GM23338 (cell line): ENCODE data around the gene PHYHD1. TPM values are rescaled to one million over a fixed set of nuclear protein-coding genes. Genes with fewer than 3 reads are reported as not detected.

Experiments
- ATAC-seq: fragments of 200-7000 bp; cut with Tn5 transposase; 3 replicates; pipeline ENCODE4 v1.9.1; 2020
- DNase-seq: peaks from one replicate; pipeline ENCODE4 v3.0.0-alpha.2; 2015; ENCODE audit warnings: low spot score
- H2AFZ ChIP-seq: fragments of 200-600 bp; sonication (generic); 2 replicates; pipeline ENCODE4 v1.8.0; 2016; ENCODE audit warnings: antibody characterized with exemption, mild to moderate bottlenecking, moderate library complexity
- H3F3A ChIP-seq: fragments of 200-600 bp; sonication (generic); replicated peaks from 2 replicates; pipeline ENCODE4 v1.8.0; 2017; ENCODE audit warnings: antibody characterized with exemption, mixed run types, low read depth
- H3K27ac ChIP-seq: fragments of 200-600 bp; sonication (generic); 2 replicates; pipeline ENCODE4 v1.6.1; 2016; ENCODE audit warnings: low read depth
- H3K27me3 ChIP-seq: fragments of 200-600 bp; sonication (generic); 2 replicates; pipeline ENCODE4 v1.8.0; 2016; ENCODE audit warnings: mild to moderate bottlenecking, mixed run types, moderate library complexity; ENCODE audit not compliant: insufficient read depth
- H3K36me3 ChIP-seq: fragments of 200-600 bp; sonication (generic); 2 replicates; pipeline ENCODE4 v1.8.0; 2016; ENCODE audit warnings: mild to moderate bottlenecking; ENCODE audit not compliant: insufficient read depth
- H3K4me1 ChIP-seq: fragments of 200-600 bp; sonication (generic); 2 replicates; pipeline ENCODE4 v1.8.0; 2016; ENCODE audit warnings: mild to moderate bottlenecking, moderate library complexity; ENCODE audit not compliant: insufficient read depth
- H3K4me2 ChIP-seq: fragments of 200-600 bp; sonication (generic); 2 replicates; pipeline ENCODE4 v1.7.1; 2017; ENCODE audit warnings: mixed run types
- H3K4me3 ChIP-seq: fragments of 200-600 bp; sonication (generic); 2 replicates; pipeline ENCODE4 v1.6.1; 2016; ENCODE audit warnings: mixed run types
- H3K79me2 ChIP-seq: fragments of 200-600 bp; sonication (generic); replicated peaks from 2 replicates; pipeline ENCODE4 v1.8.0; 2017; ENCODE audit warnings: mild to moderate bottlenecking; ENCODE audit not compliant: insufficient read depth
- H3K9me2 ChIP-seq: fragments of 200-600 bp; sonication (generic); 2 replicates; pipeline ENCODE4 v1.8.0; 2017; ENCODE audit not compliant: insufficient read depth
- H4K20me1 ChIP-seq: fragments of 200-600 bp; sonication (generic); replicated peaks from 2 replicates; pipeline ENCODE4 v1.8.0; 2017; ENCODE audit warnings: mild to moderate bottlenecking; ENCODE audit not compliant: insufficient read depth
- H3K27ac Mint-ChIP-seq: 2 replicates; pipeline ENCODE4 v1.8.0; 2020; ENCODE audit warnings: inconsistent platforms, mild to moderate bottlenecking, moderate library complexity, mixed read lengths
- H3K27me3 Mint-ChIP-seq: 3 replicates; pipeline ENCODE4 v1.8.0; 2022; ENCODE audit warnings: low read depth, mild to moderate bottlenecking, moderate library complexity, mixed read lengths, inconsistent platforms; ENCODE audit not compliant: insufficient read depth, poor library complexity
- H3K36me3 Mint-ChIP-seq: 3 replicates; pipeline ENCODE4 v1.8.0; 2021; ENCODE audit warnings: low read depth, mild to moderate bottlenecking, inconsistent platforms, moderate library complexity, mixed read lengths
- H3K4me1 Mint-ChIP-seq: 3 replicates; pipeline ENCODE4 v1.8.0; 2020; ENCODE audit warnings: mild to moderate bottlenecking, inconsistent platforms, mixed read lengths
- H3K4me3 Mint-ChIP-seq: 3 replicates; pipeline ENCODE4 v1.8.0; 2021; ENCODE audit warnings: moderate library complexity, mild to moderate bottlenecking, inconsistent platforms, mixed read lengths
- H3K9me3 Mint-ChIP-seq: 3 replicates; pipeline ENCODE4 v1.8.0; 2020; ENCODE audit warnings: moderate library complexity, mild to moderate bottlenecking, inconsistent platforms, mixed read lengths
- CTCF ChIP-seq, 2 experiments: fragments of 200-600 bp in 1 of 2; sonication (generic) in 1 of 2; conservative IDR thresholded peaks; 2 replicates each; pipeline versions ENCODE4 v1.5.1 to v1.6.1; 2016 to 2017; ENCODE audit warnings: antibody characterized with exemption in 2 of 2, low read depth in 2 of 2, mild to moderate bottlenecking in 2 of 2, moderate library complexity in 1 of 2
- NANOG ChIP-seq: IDR thresholded peaks from 2 replicates; pipeline ENCODE4 v1.6.1; 2016; ENCODE audit warnings: antibody characterized with exemption, borderline replicate concordance
- ZNF331 ChIP-seq: fragments of 250-450 bp; sonication (Bioruptor Pico); IDR thresholded peaks from 2 replicates; pipeline ENCODE4 v1.5.0; 2020; ENCODE audit warnings: low read depth, mild to moderate bottlenecking, moderate library complexity
- polyA plus RNA-seq: library from polyadenylated mRNA; unstranded; fragments of >200 nt; fragmentation: Nextera tagmentation; extraction: Ambion mirVana; gene quantifications from 2 replicates; pipeline ENCODE4 v1.2.1, GENCODE V29; 2016
- total RNA-seq: library from RNA; depleted of rRNA; stranded (reverse); fragments of >200 nt; shearing (Covaris generic); gene quantifications from 2 replicates; pipeline ENCODE4 v1.2.3, GENCODE V29; 2014
- TF ChIP-seq, protein P1 (sequence below): fragments of 250-450 bp; sonication (Bioruptor Pico); IDR thresholded peaks from 2 replicates; pipeline ENCODE4 v1.5.0; 2020; ENCODE audit warnings: mild to moderate bottlenecking, moderate library complexity
- TF ChIP-seq, protein P2 (sequence below): IDR thresholded peaks from one replicate; pipeline ENCODE4 v1.6.1; 2018; ENCODE audit warnings: antibody characterized with exemption; ENCODE audit not compliant: unreplicated experiment

PHYHD1 gene
- total and polyA plus RNA-seq, 2 experiments from 2014 or later, result 10.4 to 16.8 TPM

GRCh38 chr9:128902351-128903078, 18.3 kb upstream of the PHYHD1 start (continued):
- TF ChIP-seq, protein P1, sequence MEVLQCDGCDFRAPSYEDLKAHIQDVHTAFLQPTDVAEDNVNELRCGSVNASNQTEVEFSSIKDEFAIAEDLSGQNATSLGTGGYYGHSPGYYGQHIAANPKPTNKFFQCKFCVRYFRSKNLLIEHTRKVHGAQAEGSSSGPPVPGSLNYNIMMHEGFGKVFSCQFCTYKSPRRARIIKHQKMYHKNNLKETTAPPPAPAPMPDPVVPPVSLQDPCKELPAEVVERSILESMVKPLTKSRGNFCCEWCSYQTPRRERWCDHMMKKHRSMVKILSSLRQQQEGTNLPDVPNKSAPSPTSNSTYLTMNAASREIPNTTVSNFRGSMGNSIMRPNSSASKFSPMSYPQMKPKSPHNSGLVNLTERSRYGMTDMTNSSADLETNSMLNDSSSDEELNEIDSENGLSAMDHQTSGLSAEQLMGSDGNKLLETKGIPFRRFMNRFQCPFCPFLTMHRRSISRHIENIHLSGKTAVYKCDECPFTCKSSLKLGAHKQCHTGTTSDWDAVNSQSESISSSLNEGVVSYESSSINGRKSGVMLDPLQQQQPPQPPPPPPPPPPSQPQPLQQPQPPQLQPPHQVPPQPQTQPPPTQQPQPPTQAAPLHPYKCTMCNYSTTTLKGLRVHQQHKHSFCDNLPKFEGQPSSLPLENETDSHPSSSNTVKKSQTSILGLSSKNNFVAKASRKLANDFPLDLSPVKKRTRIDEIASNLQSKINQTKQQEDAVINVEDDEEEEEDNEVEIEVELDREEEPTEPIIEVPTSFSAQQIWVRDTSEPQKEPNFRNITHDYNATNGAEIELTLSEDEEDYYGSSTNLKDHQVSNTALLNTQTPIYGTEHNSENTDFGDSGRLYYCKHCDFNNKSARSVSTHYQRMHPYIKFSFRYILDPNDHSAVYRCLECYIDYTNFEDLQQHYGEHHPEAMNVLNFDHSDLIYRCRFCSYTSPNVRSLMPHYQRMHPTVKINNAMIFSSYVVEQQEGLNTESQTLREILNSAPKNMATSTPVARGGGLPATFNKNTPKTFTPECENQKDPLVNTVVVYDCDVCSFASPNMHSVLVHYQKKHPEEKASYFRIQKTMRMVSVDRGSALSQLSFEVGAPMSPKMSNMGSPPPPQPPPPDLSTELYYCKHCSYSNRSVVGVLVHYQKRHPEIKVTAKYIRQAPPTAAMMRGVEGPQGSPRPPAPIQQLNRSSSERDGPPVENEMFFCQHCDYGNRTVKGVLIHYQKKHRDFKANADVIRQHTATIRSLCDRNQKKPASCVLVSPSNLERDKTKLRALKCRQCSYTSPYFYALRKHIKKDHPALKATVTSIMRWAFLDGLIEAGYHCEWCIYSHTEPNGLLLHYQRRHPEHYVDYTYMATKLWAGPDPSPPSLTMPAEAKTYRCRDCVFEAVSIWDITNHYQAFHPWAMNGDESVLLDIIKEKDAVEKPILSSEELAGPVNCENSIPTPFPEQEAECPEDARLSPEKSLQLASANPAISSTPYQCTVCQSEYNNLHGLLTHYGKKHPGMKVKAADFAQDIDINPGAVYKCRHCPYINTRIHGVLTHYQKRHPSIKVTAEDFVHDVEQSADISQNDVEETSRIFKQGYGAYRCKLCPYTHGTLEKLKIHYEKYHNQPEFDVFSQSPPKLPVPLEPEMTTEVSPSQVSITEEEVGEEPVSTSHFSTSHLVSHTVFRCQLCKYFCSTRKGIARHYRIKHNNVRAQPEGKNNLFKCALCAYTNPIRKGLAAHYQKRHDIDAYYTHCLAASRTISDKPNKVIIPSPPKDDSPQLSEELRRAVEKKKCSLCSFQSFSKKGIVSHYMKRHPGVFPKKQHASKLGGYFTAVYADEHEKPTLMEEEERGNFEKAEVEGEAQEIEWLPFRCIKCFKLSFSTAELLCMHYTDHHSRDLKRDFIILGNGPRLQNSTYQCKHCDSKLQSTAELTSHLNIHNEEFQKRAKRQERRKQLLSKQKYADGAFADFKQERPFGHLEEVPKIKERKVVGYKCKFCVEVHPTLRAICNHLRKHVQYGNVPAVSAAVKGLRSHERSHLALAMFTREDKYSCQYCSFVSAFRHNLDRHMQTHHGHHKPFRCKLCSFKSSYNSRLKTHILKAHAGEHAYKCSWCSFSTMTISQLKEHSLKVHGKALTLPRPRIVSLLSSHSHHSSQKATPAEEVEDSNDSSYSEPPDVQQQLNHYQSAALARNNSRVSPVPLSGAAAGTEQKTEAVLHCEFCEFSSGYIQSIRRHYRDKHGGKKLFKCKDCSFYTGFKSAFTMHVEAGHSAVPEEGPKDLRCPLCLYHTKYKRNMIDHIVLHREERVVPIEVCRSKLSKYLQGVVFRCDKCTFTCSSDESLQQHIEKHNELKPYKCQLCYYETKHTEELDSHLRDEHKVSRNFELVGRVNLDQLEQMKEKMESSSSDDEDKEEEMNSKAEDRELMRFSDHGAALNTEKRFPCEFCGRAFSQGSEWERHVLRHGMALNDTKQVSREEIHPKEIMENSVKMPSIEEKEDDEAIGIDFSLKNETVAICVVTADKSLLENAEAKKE, result no peak
- TF ChIP-seq CTCF (conservative IDR thresholded peaks at IDR 0.05; ENCODE audit: low read depth in 2 of 2) (no peak), ZNF331 (no peak), NANOG (no peak)

- no peaks in the 10 kb centered on the region for H3K9me3 Mint-ChIP-seq
- peaks cover 24% of the 10 kb centered on the region for H3K79me2 ChIP-seq
- H3K4me3 Mint-ChIP-seq, result no peak overlapping the region
- peaks cover 24% of the 10 kb centered on the region for H4K20me1 ChIP-seq
- no peak overlapping the region for H3K27ac ChIP-seq
- no peak overlapping the region for H2AFZ ChIP-seq
- no peaks in the 10 kb centered on the region for H3K27me3 ChIP-seq
- H3K36me3 ChIP-seq, result no peaks in the 10 kb centered on the region
- H3K4me1 ChIP-seq, result no peaks in the 10 kb centered on the region
- H3K4me2 ChIP-seq, result no peak overlapping the region
- peaks cover 8% of the 10 kb centered on the region for H3K4me1 Mint-ChIP-seq
- no peak overlapping the region for H3K4me3 ChIP-seq
- DNase-seq (no peak), ATAC-seq (no peak)
- H3K36me3 Mint-ChIP-seq, result peaks cover 31% of the 10 kb centered on the region
- no peaks in the 10 kb centered on the region for H3F3A ChIP-seq
- no peak overlapping the region for H3K27ac Mint-ChIP-seq
- H3K9me2 ChIP-seq, result no peaks in the 10 kb centered on the region
- peaks cover 2% of the 10 kb centered on the region for H3K27me3 Mint-ChIP-seq
- TF ChIP-seq, protein P2, sequence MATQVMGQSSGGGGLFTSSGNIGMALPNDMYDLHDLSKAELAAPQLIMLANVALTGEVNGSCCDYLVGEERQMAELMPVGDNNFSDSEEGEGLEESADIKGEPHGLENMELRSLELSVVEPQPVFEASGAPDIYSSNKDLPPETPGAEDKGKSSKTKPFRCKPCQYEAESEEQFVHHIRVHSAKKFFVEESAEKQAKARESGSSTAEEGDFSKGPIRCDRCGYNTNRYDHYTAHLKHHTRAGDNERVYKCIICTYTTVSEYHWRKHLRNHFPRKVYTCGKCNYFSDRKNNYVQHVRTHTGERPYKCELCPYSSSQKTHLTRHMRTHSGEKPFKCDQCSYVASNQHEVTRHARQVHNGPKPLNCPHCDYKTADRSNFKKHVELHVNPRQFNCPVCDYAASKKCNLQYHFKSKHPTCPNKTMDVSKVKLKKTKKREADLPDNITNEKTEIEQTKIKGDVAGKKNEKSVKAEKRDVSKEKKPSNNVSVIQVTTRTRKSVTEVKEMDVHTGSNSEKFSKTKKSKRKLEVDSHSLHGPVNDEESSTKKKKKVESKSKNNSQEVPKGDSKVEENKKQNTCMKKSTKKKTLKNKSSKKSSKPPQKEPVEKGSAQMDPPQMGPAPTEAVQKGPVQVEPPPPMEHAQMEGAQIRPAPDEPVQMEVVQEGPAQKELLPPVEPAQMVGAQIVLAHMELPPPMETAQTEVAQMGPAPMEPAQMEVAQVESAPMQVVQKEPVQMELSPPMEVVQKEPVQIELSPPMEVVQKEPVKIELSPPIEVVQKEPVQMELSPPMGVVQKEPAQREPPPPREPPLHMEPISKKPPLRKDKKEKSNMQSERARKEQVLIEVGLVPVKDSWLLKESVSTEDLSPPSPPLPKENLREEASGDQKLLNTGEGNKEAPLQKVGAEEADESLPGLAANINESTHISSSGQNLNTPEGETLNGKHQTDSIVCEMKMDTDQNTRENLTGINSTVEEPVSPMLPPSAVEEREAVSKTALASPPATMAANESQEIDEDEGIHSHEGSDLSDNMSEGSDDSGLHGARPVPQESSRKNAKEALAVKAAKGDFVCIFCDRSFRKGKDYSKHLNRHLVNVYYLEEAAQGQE, result no peak
Measured at GRCh38 chr9:128903079-128903461, 17.7 kb upstream of the PHYHD1 start.
